ENCODE measurements around the gene PPM1M.

The PPM1M gene, protein sequence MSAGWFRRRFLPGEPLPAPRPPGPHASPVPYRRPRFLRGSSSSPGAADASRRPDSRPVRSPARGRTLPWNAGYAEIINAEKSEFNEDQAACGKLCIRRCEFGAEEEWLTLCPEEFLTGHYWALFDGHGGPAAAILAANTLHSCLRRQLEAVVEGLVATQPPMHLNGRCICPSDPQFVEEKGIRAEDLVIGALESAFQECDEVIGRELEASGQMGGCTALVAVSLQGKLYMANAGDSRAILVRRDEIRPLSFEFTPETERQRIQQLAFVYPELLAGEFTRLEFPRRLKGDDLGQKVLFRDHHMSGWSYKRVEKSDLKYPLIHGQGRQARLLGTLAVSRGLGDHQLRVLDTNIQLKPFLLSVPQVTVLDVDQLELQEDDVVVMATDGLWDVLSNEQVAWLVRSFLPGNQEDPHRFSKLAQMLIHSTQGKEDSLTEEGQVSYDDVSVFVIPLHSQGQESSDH

DNA sequence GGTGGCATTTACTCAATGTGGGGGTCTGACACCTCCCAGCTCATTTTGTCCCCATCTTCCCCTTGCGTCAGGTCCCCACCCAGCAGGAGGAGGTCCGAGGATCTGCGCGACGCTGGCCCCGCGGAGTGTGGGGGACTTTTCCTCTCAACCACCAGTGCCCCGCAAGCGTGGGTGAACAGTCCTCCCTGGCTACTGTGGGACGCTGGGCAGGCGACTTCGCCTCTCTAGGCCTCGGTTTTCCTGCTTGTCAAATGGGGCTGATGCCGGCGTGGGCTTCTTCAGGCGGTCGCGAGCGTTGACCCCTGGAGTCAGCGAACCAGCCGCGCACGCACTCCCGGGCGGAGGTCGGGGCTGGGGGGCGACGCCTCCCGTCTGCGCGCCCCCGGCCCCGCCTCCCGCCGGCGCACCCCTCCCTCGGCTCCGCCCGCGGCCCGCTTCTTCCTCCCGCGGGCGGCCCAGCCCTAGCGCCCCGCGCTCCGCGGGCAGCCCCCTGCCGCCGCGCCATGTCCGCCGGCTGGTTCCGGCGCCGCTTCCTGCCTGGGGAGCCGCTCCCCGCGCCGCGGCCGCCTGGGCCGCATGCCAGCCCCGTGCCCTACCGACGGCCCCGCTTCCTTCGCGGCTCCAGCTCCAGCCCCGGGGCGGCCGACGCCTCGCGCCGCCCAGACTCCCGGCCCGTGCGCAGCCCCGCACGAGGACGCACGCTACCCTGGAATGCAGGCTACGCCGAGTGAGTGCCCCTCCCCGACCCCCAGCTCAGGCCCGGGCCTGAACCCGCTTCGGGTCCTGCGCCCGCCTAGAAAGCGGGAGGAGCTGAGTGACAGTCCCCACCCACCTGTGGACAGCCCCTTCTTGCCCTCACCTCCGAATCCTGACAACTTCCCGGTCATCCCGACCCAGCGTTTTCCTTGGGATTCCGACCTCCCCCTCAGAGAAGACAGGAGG lies at the start of gene PPM1M:
Gene PPM1M (plus strand): TSS at position 438 of the 942 bp plus-strand sequence. CDS start 66 bp downstream, at position 504.
- DNase-seq = no peak

DNA sequence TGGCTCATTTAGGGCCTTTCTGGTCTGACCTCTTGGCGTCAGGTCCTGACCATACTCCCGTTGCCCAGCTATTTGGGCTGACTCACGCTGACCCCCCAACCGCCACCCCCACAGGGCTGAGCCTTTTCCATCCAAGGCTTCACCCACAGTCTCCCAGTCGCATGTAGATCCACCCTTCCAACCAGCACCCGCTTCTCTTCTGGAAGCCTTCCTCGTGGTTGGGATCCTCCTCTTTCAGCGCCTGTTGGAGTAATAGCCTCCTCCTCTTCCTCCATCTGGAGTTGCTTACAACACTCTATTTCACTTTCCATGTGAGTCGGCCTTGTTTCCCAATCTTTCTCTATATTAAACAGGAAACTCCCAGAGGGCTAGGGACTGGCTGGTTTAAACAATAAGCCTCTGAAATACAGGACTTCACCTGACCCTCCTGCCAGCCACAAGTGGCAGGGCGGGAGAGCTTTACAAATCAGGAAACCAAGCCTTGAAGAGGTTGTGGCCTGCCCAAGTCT lies 49.7 kb upstream of the PPM1M start:
- no peak for DNase-seq

DNA sequence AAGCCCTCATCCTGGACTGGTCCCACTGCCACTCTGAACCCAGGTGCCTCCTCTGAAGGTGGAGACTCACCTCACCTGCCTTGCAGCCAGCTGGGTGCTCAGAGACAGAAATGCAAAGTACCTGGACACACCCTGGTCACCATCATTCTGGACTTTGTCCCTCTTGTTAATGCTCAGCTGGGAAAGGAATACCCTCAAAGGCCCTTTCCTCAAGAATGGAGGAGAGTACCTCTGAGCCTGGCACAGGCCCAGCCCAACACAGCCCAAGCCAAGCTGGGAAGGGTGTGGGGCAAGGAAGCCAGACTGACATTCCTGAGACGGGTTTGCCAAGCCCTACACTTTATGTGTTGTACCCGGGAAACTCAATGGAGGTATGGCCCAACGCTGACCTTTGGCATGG lies 48.6 kb upstream of the PPM1M start:
- no peak for DNase-seq

DNA sequence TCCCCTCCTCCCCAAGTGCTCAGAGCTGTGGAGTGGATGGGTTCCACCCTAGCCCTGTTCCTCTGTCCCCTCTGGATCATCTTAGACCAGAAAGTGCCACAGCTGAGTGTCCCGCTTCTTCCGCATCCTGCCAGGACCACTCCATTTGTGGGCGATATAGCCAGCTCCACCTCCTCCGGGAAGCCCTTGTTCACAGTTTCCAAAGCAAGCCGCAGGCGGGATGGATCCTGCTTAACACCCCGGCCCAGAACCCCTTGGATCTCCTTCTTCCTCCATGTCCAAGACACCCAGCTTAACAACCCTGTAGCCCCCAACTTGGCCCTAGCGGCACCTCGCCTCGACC lies 48.1 kb upstream of the PPM1M start:
- no peak for DNase-seq

DNA sequence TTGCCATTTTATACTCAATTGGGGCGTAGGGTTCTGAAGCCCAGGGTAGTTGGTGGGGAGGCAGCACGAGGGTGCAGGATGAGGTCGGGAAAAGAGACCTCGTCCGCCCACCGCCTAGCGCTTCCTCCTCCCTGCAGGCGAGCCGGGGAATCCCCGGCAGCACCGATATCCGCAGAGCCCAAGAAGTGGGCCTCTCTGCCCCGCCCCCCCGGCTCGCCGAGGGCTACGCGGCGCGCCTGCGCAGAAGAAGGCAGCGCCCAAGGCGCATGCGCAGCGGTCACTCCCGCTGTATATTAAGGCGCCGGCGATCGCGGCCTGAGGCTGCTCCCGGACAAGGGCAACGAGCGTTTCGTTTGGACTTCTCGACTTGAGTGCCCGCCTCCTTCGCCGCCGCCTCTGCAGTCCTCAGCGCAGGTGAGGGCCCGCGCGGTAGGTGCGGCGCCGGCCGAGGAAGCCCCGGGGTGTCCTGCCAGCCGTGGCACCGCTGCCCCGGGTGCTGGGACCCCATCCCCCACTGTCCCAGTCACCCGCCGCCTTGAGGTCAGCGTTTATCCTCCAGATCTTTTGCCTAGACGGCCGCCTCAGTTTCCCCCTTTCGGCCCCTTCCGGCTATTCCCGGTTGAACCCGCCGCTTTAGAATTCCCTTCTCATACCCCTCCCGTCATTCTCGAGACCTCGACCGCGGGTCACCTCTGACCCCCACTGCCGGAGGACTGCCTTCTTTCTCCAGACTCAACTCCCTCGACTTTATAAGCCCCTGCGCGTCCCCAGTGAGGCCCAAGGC lies 47.5 kb upstream of the PPM1M start, which contains the start of gene ALAS1:
Gene ALAS1 (plus strand): TSS at position 319 of the 784 bp plus-strand sequence. CDS start 1,082 bp downstream, outside the sequence.
- peak; percentile 80 for DNase-seq

DNA sequence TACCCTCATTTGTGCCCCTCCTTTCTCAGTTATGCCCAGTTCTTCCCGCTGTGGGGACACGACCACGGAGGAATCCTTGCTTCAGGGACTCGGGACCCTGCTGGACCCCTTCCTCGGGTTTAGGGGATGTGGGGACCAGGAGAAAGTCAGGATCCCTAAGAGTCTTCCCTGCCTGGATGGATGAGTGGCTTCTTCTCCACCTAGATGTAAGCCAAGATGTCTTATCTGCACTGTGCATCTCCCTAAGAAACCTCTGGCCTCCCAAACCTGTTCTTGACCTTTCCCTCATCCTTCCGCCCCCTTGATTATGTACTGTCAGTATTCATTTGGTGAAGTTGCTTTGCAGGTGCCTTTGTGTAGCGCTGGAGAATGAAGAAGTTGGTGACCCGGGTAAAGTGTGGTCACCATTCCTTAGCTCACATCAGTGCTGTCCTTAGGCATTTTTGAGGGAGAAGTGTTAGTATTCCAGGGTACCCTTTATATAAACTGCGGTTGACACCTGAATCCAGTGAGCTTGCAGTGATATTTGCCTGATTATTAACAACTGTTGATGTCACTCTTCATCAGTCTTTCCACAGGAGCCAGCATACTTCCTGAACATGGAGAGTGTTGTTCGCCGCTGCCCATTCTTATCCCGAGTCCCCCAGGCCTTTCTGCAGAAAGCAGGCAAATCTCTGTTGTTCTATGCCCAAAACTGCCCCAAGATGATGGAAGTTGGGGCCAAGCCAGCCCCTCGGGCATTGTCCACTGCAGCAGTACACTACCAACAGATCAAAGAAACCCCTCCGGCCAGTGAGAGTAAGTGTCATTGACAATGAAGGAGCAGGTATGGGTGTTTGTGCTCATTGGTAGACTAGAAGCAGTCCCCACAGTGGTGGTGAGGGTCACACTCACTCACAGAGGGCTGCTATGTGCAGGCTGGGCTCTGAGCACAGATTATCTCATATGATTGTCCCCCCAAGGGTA lies 46.6 kb upstream of the PPM1M start:
- DNase-seq = no peak

DNA sequence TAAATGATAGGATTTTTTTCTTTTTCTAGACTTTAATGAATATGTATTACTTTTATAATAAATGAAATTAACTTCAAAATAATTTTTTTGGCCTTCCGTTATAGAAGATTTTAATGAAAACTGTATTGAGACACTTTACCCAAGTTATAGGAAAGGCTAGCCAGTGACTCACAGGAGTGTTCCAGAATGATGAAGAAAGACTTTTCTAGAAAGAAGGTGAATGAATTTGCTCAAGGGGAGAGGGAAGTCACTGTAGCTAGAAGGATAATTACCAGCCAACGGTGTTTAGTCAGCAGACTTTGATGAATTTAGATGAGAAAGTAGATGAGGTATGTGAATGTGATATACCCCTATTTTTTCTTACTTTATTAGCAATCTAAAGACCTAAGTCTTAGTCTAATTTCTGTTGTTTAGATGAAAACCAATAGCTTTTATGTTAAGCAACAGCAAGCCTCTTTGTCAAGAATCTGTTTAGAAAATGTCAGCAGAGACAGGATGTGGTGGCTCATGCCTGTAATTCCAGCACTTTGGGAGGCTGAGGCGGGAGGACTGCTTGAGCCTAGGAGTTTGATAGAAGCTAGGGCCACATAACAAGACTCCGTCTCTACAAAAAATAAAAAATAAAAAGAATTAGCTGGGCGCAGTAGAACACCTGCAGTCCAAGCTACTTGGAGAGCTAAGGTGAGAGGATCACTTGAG lies 44.4 kb upstream of the PPM1M start:
- no peak for DNase-seq

DNA sequence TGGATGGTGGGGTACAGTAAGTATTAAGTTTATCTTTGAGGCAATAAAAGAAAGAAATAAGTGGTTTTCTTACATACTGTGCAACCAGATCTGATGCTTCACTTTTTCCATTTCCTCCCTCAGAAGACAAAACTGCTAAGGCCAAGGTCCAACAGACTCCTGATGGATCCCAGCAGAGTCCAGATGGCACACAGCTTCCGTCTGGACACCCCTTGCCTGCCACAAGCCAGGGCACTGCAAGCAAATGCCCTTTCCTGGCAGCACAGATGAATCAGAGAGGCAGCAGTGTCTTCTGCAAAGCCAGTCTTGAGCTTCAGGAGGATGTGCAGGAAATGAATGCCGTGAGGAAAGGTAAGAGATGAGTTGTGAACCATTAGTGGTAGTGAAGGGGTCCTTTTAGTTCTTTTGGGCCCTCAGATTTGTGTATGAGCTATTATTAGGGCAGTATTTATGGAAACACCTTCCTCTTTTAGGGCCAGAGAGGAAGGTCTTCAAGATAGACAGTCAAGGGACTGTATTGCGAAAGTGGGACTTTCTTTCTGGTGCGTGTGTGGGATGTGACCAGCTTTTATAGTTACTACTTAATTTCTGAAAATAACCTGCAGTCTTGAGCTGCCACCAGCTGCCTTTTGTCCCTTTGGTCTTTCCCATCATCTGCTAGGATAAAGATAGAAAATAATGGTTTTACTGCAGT lies 43.0 kb upstream of the PPM1M start:
- DNase-seq = no peak

DNA sequence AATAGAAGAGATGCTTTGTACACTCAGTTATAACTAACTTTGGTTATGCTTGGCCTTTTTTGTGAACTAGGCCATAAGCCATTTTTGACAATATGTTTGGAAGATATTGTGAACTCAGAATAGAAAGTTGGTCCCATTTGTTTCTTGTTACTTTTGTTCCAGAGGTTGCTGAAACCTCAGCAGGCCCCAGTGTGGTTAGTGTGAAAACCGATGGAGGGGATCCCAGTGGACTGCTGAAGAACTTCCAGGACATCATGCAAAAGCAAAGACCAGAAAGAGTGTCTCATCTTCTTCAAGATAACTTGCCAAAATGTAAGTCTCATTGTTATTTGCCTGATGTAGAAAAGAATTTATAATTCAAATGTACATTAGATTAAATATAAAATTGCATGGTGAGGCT lies 41.9 kb upstream of the PPM1M start:
- no peak for DNase-seq

DNA sequence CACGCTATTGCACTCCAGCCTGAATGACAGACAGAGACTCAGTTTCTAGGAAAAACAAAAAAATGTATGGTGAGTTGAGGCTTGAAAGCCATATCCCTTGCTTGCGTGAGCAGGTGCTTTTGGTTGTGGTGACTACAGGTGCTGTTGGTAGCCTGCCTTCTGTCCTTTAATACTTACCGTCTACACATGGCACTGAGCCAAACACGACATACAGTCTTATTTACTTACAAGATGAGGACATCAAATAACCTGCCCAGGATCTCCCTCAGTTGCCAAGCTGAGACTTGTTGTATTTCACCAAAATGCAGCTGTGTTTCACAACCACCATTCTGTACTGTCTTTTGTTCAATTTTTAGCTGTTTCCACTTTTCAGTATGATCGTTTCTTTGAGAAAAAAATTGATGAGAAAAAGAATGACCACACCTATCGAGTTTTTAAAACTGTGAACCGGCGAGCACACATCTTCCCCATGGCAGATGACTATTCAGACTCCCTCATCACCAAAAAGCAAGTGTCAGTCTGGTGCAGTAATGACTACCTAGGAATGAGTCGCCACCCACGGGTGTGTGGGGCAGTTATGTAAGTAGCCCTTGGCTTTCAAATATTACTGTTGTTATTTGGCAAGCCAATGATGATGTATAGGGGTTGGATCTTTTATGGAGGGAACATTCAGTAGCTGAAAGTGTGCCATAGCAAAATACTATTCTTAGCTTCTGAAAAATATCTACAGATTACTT lies 41.1 kb upstream of the PPM1M start:
- no peak for DNase-seq

DNA sequence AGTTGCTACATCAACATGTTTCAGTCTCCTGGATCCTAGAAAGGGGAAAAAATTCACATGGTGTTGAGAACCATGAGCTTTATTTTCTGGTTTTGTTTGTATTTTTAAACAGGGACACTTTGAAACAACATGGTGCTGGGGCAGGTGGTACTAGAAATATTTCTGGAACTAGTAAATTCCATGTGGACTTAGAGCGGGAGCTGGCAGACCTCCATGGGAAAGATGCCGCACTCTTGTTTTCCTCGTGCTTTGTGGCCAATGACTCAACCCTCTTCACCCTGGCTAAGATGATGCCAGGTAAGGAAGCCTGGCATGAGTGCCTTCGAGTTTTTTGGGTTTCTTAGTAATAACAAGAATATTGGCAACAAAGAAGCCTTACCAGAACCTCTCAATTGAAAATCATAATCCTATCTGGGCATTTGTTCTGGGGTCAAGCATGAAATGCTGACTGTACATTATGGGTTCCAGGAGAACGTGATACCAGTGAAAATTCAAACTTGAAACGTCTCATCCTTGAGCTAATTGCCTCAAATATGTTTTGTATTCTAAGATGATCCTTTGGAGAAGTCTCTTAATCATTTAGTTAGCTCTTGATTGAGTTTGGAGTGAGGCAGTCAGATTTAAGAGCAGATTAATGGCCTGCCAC lies 39.7 kb upstream of the PPM1M start:
- no peak for DNase-seq

DNA sequence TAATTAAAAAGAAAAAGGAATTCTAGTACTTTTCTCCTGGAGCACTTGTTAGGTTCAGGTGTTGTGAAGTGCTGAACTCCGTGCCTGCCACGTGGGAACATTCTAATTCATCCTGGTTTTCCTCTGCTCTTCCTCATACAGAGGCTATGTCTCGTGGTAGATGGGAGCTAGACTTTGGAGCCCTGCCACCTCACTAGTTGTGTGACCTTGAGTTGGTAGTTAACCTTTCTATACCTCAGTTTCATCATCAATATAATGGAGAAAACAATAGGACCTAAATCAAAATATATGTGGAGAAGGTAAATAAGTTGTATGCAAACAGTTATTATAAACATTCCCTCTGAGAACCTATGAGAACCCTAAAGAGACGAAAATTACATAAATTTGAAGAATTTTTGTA lies 37.0 kb upstream of the PPM1M start:
- DNase-seq = no peak

DNA sequence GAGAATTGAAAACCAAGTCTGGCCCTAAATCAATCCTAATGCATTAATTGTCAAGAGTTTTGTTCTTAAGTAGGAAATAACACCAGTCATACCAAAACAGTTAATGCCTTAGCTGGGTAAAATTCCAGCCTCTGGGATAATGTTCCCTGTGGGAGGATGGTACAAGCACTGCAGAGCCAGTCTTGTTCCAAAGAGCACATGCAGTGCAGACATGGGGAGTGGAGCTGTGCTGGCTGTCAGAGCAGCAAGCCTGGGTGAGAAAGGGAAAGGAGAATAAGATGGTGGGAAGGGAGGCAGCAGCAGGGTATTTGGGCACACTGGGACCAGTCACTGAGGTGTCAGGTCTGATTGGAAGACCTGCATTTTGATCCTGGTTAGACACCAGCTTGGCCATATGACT lies 35.5 kb upstream of the PPM1M start:
- DNase-seq = no peak

DNA sequence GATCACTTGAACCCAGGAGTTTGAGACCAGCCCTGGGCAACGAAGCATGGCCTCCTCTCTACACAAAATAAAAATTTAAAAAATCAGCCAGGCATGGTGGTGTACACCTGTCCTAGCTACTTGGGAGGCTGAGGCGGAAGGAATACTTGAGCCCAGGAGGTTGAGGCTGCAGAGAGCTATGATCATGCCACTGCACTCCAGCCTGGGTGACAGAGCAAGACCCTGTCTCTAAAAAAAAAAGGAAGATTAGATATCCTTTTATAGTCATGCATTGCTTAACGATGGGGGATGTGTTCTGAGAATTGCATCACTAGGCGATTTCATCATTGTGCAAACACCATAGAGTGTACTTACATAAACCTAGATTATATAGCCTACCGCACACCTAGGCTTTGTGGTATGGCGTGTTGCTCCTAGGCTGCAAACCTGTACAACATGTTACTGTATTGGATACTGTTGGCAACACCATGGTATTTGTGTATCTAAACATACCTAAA lies 35.0 kb upstream of the PPM1M start:
- DNase-seq = no peak

DNA sequence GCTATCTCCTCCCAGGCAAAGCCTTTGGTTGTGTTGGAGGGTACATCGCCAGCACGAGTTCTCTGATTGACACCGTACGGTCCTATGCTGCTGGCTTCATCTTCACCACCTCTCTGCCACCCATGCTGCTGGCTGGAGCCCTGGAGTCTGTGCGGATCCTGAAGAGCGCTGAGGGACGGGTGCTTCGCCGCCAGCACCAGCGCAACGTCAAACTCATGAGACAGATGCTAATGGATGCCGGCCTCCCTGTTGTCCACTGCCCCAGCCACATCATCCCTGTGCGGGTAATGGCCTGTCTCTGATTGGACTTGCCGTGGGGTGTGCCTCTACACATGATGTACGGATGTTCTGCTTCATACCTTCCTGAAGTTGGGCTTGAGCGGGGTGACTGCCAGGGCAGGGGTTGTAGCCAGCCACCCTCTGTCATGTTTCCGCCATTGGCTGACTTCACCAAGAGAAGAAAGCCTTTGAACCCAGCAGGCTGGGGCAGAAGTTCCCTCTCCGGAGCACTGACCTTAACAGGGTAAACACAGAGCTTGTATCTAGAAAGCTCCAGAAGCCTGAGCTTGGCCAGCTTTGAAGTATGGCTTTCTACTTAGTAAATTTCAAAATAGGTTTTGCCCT lies 34.2 kb upstream of the PPM1M start:
- no peak for DNase-seq

DNA sequence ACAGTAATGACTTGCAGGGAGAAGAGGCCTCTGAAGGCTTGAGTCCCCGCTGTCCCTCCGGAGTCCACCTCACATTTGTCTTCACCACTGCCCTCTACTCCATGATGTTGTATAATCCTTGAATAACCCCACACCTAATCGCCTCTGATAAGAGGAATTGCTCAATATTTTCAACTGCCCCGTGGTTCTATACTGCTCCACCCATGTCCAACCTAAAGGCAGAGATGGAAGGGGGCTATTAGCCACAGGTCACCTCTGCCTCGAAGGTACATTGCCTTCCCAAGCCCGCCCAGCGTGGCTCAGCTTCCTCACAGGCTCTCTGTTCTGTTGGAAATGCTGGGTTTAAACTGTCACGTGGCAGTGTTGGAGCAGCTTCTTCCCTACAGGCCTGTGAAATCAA lies 32.6 kb upstream of the PPM1M start:
- DNase-seq = no peak

DNA sequence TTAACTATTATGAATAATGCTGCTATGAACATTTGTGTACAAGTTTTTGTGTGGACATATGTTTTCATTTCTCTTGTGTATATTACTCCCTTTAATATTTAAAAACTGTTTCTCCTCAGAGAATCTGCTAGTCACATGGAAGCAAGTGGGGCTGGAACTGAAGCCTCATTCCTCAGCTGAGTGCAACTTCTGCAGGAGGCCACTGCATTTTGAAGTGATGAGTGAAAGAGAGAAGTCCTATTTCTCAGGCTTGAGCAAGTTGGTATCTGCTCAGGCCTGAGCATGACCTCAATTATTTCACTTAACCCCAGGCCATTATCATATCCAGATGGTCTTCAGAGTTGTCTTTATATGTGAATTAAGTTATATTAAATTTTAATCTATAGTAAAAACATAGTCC lies 31.7 kb upstream of the PPM1M start:
- DNase-seq = no peak

DNA sequence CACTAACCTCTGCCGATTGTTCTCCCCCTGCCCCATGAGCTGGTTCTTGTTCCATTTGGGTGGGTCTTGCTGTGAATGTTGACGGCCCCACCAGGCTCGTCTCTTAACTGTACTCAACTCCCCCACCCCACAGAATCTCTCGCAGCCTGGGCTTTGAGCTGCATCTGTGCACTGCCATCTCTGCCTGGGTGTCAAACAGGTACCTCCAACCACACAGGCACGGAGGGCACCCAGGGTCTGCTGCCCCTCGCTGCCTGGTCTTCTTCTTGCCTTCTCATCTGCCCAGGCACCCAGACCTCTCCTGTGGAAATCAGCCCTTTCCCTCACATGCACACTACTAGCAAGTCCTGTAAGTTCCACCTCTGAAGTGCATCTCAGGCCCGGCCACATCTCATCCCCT lies 30.2 kb upstream of the PPM1M start:
- DNase-seq = no peak
